ENCODE data around the gene ITGA2B.

- TF ChIP-seq ZFP30 (CRISPR knock-in tag; IDR thresholded peaks at IDR 0.05) (no peak), BACH2 (CRISPR knock-in tag; IDR thresholded peaks at IDR 0.05; ENCODE audit: borderline replicate concordance) (no peak)
Observed at GRCh38 chr17:44333371-44333770, 56.1 kb downstream of the ITGA2B start.

Measured in SK-N-SH treated with all-trans-retinoic acid at 6 μM for 48 hours (cell line).